COLO668 (cell line): ENCODE data around the gene DQX1.

ENCODE experiments used
- DNase-seq: peaks from one replicate; lab custom pipeline; 2025; ENCODE audit not compliant: unreplicated experiment; lab: John Stamatoyannopoulos, UW

The DQX1 gene

DNA sequence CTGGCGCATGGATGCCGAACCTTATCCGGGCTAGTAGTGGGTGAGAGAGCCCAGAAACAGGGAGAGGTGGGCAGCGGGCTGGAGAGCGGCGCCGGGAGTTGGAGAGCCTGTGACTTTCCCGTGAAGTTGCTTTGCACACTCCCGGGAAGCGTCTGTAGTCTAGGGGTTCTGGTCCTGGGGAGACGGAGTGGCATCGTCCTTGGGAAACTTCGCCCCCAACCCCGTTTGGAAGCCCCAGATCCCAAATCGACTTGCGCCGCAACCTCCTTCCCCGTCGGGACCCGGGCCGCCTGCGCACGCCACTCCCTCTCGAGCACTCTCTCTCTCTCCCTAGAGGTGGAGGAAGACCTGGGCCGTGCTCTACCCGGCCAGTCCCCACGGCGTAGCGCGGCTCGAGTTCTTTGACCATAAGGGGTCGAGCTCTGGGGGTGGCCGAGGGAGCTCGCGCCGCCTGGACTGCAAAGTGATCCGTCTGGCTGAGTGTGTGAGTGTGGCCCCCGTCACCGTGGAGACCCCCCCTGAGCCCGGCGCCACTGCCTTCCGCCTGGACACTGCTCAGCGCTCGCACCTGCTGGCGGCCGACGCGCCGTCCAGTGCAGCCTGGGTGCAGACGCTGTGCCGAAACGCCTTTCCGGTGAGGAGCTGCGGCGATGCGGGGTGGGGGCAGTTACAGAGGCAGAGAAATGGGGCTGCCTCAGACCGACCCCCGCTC, 28.9 kb upstream of the DQX1 start:
- DNase-seq = peak; percentile 70

DNA sequence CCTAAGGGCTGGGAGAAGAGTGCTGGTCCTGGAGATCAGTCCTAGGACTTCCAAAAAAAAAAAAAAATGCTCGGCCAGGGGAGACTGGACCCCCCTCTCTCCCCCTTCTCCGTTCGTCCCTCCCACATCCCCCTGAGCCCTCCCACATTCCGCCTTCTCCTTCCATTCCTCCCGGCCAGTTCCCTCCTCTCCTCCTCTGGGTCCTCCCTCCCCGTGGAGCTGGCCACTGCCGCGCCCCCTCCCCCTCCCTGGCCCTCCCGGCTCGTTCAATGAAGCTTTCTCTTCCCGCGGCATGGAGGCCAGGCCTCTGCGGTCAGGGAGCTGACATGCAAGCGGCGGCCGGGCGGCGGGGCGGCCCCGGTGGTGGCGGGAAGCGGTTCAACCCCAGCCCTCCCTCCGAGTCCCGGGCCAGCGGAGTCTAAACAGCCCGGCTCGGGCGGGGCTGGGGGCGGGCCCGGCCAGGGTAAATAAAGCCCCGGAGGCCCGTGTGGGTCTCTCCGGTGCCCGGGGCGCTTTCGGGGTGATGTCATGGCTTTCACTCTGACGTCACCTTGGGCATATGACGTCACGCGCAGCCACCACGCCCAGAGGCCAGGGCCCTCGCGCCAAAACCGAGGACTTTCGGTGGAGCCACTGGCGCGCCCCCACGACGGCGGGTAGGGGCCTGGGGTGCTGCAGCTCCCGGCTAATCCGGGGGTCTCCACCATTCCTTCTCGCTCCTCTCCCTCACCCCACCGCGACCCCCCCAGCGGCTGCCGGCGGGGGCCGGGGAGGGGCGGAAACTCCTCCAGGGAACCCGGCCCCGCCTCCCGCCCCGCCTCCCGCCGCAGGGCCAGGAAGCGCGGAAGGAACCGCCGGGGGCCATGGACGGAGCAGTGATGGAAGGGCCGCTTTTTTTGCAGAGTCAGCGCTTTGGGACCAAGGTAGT, 28.1 kb upstream of the DQX1 start, which contains the start of the genes DOK1 and LOXL3:
TSS of gene DOK1 (plus strand) at position 829 of the 928 bp plus-strand sequence. CDS start at position 864, 35 bp downstream.
TSS of gene LOXL3 (minus strand) at position 51 of the 928 bp plus-strand sequence. CDS start 1,308 bp downstream, outside the sequence.
- peak; percentile 86 for DNase-seq

DNA sequence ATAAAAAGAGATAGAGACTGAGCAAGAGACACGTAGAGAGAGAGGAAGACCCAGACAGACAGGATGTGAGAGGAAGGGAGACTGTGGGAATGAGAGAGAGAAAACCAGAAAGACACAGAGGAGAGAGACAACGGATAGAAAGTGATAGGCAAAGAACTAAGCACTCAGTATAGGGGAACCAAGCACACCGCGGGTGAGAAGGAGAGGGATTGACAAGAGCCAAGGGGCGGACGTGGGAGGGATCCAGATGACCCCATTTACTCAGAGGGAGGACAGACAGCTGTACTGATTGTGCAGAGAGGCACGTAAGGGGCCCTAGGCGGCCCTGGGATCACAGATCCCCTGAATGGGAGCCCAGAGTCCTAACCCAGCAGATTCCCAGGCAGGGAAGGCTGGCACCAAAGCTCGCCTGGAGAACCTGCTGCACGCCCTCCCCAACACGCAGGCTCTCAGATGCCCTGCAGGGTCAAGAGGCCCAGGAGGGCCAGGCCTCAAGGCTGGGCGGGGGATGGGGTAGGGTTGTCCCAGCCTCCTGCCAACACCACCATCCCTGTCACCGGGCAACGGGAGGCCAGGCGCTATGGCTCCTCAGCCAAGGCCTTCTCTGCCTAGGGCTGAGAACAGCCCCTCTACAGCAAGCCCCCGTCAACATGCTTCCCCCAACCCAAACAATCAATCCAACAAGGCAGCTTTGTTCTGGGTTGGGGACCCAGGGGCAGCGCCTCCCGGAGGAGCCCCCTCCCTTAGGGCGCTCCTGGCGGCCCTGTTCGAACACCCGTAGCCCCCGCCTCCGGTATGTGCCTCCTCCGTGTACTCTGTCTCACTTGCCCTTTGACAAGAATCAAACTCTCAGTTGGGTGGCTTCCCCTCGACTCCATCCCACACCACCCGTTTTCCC, 27.1 kb upstream of the DQX1 start:
- peak; percentile 45 for DNase-seq

DNA sequence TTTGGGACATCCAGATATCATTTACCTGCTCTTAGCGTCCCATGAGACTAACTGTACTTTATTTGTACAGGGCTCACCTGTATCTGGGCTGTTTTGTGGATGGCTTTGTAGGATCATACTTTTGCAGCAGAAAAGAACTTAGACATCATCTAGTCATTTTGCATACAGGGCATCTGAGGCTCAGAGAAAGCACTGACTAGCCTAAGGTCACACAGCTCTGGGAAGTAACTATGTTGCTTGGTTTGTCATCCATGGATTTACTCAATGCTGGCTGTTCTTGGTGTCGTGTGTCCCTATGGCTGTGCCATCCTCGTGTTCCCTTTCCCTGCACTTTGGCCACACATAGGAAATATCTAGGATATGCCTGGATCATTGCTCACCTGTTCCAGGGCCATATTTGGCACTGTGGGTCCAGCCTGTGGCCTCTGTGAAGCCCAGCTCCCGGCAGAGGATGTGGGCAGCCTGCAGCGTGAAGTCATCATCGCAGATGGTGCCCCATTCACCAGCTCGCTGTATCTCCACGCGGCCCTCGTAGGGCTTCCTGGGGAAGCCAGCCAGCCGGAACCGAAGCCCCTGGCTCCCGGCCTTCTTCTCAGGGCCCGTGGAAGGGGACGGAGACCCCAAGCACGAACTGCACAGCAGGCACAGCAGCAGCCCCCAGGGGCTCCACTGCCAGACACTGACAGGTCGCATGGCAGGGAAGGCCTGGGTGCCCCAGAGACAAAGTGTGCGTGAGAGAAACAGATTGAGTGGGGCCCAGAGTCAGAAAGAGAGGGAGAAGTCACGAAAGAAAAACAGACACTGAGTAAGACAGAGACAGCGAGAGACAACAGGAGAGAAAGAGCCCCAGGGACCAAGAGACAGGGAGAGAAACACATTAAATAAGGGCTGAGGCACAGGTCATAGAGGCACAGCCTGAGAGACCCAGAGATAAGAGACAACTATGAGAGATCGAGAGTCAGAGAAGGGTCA, 26.2 kb upstream of the DQX1 start:
- no peak for DNase-seq

DNA sequence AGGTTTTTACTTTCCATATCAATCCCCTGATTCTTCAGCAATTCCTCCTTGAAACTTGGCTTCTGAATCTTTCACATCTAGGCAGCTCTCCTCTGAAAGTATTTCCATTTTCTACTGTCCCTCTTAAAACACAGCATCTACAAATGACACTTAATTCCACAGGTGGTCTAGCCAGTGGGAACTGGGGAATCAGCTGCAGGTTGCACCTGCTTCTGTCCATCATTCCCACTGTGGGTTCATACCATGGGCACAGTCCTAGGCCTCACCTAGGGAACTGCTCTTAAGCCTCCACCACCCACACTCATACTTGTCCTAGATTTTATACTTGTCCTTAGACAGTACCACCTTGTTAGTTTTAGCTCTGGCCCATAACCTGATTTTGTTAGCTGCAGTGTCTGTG, 25.5 kb upstream of the DQX1 start:
- no peak for DNase-seq

DNA sequence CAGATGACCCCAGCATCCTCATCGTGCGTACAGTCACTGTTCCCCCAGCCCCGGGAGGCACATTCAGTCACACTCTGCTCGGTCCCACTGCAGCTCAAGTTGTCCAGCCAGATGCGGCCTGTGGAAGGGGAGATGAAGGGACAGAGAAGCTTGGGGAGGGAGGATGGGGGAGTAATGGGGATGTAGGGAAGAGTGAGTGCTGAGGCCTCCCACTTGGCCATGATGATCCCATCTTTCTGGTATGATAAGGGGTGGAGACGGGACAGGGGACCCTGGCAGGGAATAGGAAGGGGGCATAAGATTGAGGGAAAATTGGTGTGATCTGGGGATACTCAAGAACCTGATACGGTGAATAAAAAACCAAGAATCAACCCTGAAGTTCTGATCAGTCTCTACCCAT, 24.2 kb upstream of the DQX1 start:
- no peak for DNase-seq

DNA sequence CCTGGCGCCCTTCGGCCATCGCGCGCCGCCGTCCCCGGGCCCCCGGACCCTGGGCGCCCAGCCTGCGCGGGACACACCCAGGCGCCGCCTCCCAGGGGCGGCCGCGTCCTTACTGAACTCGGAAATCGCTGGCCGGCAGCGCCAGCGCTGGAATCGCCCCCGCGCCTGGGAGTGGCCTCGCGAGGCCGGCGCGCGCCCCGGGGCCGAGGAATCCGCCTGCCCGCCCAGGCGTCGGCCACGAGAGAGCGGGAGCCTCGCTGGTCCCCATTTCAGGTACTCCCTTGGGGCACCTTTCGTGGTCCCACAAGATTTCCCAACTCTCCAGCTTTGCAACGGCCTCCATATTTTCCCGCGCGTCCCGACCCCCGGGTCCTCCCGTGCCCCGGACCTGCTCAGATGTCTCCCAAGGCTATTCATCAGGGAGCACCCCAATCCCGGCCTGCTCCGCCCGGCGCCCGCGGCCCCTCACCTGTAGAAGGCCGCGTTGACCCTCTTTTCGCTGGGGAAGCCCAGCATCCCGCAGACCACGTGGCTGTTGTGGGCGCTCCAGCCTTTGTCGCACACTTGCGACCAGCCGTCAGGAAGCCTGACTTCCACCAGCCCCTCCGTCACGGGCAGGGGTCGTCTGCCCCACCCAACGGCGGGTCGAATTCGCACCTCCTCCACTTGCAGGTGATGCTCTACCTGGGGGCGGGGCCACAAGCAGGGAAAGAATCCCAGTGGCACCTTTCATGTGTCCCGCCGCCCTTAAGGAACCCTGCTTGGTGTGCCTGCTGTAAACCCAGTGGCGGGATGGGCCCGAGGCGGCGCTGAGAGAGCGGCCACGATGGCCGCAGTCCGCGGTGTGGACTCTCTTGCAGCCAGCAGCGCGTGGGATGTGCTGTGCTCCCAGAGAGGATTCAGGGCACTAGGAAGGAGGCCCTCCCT, 23.1 kb upstream of the DQX1 start:
- peak; percentile 86 for DNase-seq

DNA sequence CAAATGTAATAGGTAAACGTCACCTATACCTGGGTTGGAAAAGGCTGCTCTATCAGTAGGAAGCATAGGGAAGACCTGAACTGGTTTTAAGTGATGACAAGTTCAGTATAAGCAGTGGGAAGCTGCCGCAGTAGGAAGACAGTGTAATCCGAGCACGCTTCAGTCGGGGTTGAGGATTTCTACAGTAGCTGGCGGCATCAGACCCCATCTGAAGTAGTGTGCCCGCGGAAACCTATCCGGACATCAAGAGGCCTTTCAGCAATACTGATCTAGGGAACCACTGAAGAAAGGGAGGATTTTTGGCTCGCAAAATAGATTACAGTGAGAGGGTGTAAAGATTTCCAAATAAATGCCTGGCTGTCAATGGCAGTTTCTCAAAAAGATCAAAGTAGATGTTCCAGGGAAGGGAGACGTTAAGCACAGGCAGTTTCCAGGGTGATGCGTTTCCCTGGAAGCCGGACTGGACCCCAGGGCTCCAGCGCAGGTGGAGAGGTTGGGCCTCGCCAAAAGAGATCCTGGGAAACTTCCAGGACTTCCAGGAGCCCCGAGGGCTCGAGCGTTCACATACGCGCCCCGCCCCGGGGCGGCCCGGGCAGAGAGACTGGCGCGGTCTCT, 22.4 kb upstream of the DQX1 start:
- DNase-seq = peak; percentile 39

DNA sequence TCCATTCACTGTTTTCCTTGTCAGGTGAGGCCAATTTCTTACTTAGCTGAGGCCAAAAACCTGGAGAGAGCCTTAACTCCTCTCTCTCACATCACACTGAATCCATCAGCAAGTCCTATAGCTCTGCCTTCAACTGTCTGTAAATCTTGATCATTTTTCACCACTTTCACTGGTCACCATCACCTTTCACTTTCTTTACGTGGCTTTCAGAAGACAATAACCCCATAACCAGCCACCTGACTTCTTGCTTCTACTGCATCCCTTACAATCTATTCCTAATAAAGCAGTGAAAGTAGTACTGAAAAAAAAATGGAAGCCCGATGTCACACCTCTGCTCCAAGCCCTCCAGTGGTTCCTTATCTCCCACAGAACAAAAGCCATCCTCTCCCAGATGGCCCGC, 20.0 kb upstream of the DQX1 start:
- no peak for DNase-seq

DNA sequence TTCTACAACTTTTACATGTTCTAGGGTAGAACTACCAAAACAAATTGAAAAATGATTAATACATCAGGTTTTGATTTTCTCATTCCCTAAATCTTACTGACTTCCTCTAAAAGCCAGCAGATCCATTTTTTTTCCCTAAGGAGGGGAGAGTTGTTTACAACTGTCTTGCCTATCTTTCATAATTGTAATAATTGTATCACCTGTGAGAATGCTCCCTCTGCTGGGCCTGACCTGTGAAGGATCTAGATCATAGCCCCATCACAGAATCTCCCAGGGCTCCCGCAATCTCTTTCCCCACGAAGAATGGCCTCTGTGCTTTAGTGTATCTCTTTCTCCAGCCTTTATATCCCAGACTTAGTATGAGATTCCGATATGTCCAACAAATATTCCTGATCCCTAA, 18.6 kb upstream of the DQX1 start:
- peak; percentile 10 for DNase-seq

DNA sequence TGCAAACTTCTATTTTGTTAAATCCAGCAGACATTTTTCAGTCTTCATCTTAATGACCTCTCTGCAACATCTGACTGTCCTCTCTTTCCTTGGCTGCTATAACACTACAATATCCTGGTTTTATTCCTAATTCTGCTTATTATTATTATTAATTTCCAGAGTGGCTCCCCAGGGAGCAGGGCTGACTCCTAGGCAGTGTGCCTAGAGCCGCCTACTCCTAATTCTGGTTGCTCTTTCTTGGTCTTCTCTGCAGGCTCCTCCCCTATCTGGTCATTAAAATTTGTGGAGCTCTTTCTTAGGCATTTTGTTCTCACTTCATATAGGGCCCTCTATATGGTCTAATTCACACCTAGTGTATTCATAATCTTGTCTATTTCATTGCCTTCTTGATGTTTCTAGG, 16.9 kb upstream of the DQX1 start:
- no peak for DNase-seq

DNA sequence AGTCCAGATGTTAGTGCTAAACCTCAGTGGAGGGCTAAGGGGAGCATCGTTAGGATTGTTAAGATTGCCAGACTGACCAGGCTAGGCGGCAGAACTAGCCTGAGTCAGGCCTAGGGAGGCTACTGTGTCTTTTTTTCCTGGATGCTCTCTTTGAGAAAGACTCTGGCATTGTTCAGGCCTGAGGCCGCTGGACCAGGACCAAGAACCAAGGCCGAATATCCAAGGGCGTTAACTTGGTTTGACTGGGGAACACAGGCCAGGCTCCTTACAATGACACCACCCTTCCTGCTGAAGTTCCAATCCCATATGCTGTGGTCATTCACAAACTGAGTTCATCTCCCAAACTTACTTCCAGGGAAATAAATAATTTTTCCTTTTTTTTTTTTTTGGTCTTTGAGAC, 14.3 kb upstream of the DQX1 start:
- no peak for DNase-seq

DNA sequence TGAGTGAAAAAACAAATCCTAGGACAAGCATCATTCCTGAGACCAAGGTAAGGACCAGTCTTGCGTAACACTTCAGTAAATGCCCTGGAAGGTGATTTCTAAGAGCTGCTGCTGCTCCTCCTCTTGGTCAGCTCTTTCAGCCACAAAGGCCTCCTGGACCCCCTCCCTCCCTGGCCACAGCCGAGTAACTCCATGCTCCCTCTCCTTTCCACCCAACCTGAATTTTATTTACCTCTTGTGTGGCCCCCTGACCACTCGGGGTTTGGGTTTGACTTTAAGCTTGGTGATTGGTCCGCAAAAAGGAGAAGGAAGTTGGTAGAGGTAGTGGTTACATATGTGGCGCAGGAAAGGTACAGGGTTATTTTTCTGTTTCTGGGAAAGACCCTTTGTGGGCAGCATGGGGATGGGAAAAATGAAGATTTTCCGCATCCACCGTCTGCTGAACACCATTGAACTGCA, 12.9 kb upstream of the DQX1 start:
- no peak for DNase-seq

DNA sequence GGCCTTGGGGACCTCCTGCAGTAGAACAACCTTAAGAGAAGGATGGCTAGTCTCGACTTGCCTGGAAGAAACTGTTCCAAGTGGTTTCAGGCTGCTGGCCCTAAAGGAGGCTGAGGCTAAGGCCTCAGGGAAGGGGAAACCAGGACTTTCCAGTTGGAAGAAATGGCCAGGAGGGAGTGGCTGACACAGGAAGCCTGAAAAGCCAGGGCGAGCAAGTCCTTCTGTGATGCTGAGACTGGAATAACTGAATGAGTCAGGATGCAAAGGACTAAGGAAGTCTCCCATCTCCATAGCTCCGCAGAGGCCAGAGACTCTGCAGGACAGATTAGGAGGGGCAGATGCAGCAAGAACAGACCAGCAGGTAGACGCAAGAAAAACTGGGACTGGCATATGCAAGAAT, 11.1 kb upstream of the DQX1 start:
- no peak for DNase-seq

DNA sequence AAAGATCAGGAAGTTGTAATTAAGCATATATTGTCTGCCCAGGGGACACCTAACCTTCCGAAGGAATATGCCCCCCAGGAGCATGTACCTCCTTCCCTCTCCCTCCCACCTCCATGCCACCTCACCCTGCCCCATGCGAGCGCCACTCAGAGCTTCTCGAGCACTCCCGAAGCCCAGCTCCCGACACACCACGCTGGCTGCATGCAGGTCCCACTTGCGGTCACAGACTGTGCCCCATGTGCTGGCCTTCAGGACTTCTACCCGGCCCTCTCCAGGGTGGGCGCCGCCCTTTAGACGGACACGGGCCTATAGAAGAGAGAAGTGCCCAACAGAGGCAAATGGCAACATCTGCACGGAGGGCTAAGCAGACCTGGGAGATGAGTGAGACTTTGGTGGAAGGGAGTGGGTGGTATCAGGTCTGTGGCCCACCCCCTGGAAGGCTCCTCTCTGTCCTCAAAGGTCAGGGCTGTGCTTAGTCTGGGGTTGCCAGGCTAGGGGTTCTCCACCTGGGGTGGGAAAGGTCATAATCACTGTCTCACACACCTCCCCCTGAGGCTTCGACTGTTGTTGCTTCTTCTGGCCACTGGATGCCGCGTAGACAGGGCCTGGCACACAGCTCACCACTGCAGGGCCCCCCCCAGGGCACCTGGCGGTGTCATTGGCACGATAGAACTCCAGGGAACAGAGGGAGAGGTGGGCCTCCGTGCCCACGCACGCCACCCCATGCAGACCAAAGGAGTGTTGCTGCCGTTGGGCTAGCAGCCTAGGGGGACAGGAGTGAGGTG, 10.3 kb upstream of the DQX1 start:
- DNase-seq = no peak

DNA sequence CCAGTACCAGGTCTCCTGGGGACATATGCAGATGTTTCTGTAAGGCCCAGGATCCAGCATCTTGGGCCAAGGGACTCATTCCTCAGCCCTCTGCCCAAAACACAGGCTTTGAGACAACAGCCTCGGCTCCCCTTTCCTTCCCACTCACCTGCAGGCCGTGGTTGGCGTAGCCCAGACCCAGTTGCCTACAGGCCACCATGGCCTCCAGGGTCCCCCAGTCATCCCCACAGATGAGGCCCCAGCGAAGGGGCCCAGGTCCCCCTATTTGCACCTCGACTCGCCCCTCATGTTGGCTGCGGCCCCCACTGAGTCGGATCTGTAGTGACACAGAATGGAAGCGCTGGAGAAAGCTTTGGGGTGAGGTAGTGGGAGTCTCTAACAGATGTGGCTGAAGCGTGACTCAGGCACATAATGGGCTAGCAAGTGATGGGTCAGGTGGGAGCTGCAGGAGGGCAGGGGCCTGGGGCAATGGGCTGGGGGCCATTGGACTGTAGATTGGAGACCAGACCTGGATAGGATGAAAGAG, 9.5 kb upstream of the DQX1 start:
- no peak for DNase-seq

DNA sequence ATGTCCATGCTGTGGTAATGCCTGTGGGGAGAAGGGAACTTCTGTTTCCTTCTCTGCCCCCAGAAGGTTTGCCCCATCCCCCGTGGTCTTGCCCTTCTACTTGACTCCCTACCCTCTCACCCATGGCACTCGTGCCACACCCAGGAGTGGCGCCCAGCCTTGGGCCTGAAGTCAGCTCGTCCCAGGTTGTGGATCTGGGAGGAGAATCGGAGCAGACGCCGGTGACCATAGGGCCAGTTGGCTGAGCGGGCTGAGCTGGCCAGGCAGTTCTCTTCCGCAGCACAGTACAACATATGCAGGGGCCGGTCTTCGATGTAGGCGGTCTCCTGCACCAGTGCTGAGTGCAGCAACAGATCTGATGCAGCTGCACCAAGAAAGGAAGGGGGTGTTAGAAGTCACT, 8.4 kb upstream of the DQX1 start:
- no peak for DNase-seq
